Middle frontal gyrus (tissue), 1 donor: ENCODE measurements around the gene PRKAG2.

Source experiments
- DNase-seq: peaks from one replicate; pipeline ENCODE4 v3.0.0-alpha.2; 2015; ENCODE audit warnings: low spot score; ENCODE audit errors: extremely low spot score

PRKAG2 gene

GRCh38 chr7:151680810-151681209 is 196.1 kb downstream of the PRKAG2 start:
- no peak for DNase-seq

GRCh38 chr7:151679881-151680612 is 196.9 kb downstream of the PRKAG2 start:
- DNase-seq: no peak

- no peak for DNase-seq
These were observed 197.7 kb downstream of the PRKAG2 start for GRCh38 chr7:151679071-151679708.

GRCh38 chr7:151678227-151678604 is 198.7 kb downstream of the PRKAG2 start:
- DNase-seq: no peak

- no peak for DNase-seq
These were observed 199.2 kb downstream of the PRKAG2 start for GRCh38 chr7:151677581-151678226.

GRCh38 chr7:151676759-151677158 is 200.2 kb downstream of the PRKAG2 start:
- DNase-seq: no peak

- no peak for DNase-seq
These were observed 201.6 kb downstream of the PRKAG2 start for GRCh38 chr7:151675196-151675920.

GRCh38 chr7:151674161-151674920 is 202.6 kb downstream of the PRKAG2 start:
- DNase-seq: no peak

- DNase-seq: no peak
These were observed 203.7 kb downstream of the PRKAG2 start for GRCh38 chr7:151673216-151673615.

- DNase-seq: no peak
These were observed 204.2 kb downstream of the PRKAG2 start for GRCh38 chr7:151672716-151673115.

- DNase-seq: no peak
These were observed 205.4 kb downstream of the PRKAG2 start for GRCh38 chr7:151671514-151671913.

- DNase-seq: no peak
These were observed 207.2 kb downstream of the PRKAG2 start for GRCh38 chr7:151669762-151670161.

- no peak for DNase-seq
These were observed 210.0 kb downstream of the PRKAG2 start for GRCh38 chr7:151666886-151667285.

GRCh38 chr7:151665368-151665767 is 211.5 kb downstream of the PRKAG2 start:
- no peak for DNase-seq

- DNase-seq: no peak
These were observed 212.6 kb downstream of the PRKAG2 start for GRCh38 chr7:151664268-151664667.

- no peak for DNase-seq
These were observed 213.4 kb downstream of the PRKAG2 start for GRCh38 chr7:151663382-151664100.

- DNase-seq: no peak
These were observed 214.6 kb downstream of the PRKAG2 start for GRCh38 chr7:151662251-151662826.

GRCh38 chr7:151661587-151661986 is 215.3 kb downstream of the PRKAG2 start:
- no peak for DNase-seq

GRCh38 chr7:151660141-151660540 is 216.8 kb downstream of the PRKAG2 start:
- DNase-seq: no peak

GRCh38 chr7:151659219-151659618 is 217.7 kb downstream of the PRKAG2 start:
- no peak for DNase-seq
